NCI-H226 (cell line): ENCODE results near the gene NUP214.
"Not testable (repeated sequence)": the region's sequence is repeated elsewhere in the genome, so short reads cannot be mapped to it uniquely, and the experiment has no call there.

ENCODE experiments used
- DNase-seq: peaks from one replicate; pipeline ENCODE4 v3.0.0-alpha.2; 2015

Gene NUP214

DNA sequence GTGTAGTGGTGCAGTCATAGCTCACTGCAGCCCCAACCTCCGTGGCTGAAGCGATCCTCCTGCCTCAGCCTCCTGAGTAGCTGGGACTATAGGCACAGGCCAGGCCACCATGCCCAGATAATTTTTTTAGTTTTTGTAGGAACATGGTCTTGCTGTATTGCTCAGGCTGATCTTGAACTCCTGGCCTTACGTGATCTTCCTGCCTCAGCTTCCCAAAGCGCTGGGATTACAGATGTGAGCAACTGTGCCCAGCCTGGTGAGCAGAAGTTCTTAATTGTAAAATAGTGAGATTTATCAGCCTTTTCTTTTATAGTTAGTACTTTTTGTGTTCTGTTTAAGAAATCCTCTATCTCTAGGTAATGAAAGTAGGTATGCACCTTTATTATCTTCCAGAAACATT is 42.5 kb downstream of the NUP214 start:
- DNase-seq, result no peak

GRCh38 chr9:131169563-131170240 is 44.3 kb downstream of the NUP214 start:
- DNase-seq, result no peak

DNA sequence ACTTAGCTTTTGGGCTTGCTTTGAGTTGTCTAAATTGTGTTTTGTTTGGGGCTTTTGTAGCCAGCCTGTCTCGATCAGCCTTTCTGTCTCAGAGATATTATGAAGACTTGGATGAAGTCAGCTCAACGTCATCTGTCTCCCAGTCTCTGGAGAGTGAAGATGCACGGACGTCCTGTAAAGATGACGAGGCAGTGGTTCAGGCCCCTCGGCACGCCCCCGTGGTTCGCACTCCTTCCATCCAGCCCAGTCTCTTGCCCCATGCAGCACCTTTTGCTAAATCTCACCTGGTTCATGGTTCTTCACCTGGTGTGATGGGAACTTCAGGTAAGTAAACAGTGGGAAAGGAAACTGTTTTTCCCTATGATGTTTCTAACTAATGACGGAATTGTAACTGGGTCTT is 48.6 kb downstream of the NUP214 start:
- no peak for DNase-seq

GRCh38 chr9:131174681-131175239 is 49.4 kb downstream of the NUP214 start:
- no peak for DNase-seq

- no peak for DNase-seq
Measured at GRCh38 chr9:131177898-131178297, 52.5 kb downstream of the NUP214 start.

GRCh38 chr9:131178382-131178781 is 53.0 kb downstream of the NUP214 start:
- DNase-seq, result peak; percentile 35

DNA sequence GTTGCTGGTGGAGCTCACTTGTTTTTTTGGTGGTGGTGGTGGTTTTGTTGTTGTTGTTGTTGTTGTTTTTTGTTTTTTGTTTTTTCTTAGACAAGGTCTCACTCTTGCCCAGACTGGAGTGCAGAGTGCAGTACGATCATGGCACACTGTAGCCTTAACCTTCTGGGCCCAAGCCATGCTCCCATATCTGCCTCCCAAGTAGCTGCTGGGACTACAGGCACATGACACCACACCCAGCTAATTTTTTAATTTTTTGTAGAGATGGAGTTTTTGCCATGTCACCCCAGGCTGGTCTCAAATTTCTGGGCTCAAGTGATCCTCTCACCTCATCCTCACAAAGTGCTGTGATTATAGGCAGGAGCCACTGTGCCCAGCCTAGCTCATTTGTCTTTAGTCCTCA is 53.5 kb downstream of the NUP214 start:
- DNase-seq, result no peak

DNA sequence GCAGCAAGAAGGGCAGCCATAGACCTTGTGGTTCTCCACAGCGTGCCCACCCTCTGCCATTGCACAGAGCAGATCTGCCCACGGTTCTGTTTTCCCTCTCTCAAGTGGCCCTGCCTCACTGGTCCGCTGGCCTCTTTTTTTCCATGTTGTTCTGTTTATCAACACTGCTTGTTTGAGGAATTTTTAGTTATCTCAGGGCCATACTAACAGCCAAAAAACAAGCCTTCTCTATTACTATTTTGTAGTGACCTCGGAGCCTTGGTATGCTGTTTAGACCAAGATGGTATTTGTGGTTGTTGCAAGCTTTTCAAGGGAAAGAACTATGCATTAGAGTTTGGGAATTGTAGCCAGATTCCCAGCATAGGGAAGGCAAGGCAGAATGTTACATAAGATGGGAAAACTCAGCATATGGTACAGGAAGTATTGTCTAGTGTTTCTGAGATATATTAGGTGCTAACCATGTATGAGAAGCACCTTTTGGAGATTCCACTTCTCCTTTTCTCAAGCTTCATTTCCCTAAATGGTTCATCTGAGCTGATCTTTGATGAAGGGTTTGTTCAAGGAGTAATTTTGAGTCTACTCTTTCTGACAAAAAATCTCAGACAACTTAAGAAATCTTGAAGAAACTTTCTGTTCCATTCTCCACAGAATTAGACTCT is 54.3 kb downstream of the NUP214 start:
- peak; percentile 90 for DNase-seq

- peak; percentile 92 for DNase-seq
Measured at GRCh38 chr9:131180454-131180853, 55.1 kb downstream of the NUP214 start.

- DNase-seq, result no peak
Measured at GRCh38 chr9:131181091-131181681, 55.8 kb downstream of the NUP214 start.

- no peak for DNase-seq
Measured at GRCh38 chr9:131185924-131186323, 60.5 kb downstream of the NUP214 start.

DNA sequence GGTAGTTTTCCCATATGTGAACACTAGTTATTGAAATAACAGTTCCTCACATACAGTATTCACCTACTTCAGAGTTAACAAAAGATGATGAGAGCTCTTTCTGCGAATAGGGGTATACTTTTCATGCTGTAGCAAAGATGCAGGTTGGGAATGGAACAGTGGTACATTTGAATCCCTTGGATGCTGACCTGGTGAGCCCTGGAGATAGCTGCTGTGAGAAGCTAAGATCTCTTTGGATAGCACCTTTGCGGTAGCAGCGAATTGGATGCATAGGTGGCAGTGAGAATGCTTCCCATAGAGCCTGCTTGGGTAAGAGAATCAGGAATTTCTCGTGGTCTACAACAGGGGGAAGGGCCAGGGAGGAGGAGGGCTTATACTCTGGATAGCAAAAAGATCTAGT is 61.2 kb downstream of the NUP214 start:
- DNase-seq, result no peak

- DNase-seq, result no peak
Measured at GRCh38 chr9:131187957-131188356, 62.6 kb downstream of the NUP214 start.

GRCh38 chr9:131188976-131189375 is 63.6 kb downstream of the NUP214 start:
- DNase-seq, result no peak

DNA sequence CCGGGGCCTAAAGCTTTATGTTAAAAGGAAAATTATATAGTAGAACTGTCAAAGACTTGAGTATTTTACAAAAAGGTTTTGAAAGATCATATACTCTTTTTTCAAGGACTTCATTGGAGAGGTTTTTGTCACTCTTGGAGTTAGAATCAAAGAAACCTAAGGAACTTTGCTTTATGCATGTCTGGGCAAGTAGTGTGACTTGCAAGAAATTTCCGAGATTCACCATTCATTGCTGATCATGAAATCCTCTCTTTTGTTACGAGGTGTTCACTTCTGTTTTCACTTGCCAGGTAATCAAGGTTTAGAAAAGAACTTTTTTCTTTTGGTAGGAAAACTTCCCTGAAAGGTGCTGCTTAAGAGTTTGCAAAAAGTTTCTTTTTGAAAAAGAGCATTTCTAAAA is 64.8 kb downstream of the NUP214 start:
- no peak for DNase-seq

DNA sequence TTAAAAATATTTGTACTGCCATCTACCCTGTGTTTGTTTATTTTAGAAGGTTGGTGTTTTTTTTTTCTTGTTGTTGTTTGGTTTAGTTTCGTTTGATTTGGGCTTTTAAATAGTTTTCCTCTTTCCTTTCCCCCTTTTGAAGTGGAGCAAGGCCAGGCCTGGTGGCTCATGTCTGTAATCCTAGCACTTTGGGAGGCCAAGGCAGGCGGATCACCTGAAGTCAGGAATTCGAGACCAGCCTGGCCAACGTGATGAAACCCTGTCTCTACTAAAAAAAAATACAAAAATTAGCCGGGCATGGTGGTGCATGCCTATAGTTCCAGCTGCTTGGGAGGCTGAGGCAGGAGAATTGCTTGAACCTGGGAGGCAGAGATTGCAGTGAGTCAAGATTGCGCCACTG is 65.6 kb downstream of the NUP214 start:
- DNase-seq, result not testable (repeated sequence)

GRCh38 chr9:131191857-131192256 is 66.5 kb downstream of the NUP214 start:
- no peak for DNase-seq

GRCh38 chr9:131193051-131193450 is 67.7 kb downstream of the NUP214 start:
- no peak for DNase-seq

GRCh38 chr9:131194762-131195161 is 69.4 kb downstream of the NUP214 start:
- no peak for DNase-seq

DNA sequence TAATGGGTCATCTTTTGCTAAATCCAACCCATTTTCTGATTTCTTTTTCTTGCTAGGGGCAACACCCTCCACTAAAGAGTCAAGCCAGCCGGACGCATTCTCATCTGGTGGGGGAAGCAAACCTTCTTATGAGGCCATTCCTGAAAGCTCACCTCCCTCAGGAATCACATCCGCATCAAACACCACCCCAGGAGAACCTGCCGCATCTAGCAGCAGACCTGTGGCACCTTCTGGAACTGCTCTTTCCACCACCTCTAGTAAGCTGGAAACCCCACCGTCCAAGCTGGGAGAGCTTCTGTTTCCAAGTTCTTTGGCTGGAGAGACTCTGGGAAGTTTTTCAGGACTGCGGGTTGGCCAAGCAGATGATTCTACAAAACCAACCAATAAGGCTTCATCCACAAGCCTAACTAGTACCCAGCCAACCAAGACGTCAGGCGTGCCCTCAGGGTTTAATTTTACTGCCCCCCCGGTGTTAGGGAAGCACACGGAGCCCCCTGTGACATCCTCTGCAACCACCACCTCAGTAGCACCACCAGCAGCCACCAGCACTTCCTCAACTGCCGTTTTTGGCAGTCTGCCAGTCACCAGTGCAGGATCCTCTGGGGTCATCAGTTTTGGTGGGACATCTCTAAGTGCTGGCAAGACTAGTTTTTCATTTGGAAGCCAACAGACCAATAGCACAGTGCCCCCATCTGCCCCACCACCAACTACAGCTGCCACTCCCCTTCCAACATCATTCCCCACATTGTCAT is 72.0 kb downstream of the NUP214 start:
- DNase-seq, result no peak

- no peak for DNase-seq
Measured at GRCh38 chr9:131198041-131198715, 72.8 kb downstream of the NUP214 start.

- DNase-seq, result no peak
Measured at GRCh38 chr9:131201856-131202255, 76.5 kb downstream of the NUP214 start.
